GM18861 (cell line): Measurements from ENCODE around the gene VAMP4.
"Not testable (repeated sequence)": the region's sequence is repeated elsewhere in the genome, so short reads cannot be mapped to it uniquely, and the experiment has no call there.

Experiments used
- ATAC-seq: cut with Tn5 transposase; IDR thresholded peaks from one replicate; pipeline ENCODE4 v1.9.1; 2021; ENCODE audit not compliant: unreplicated experiment

Gene VAMP4

GRCh38 chr1:171753182-171753581 is 11.3 kb upstream of the VAMP4 start:
- ATAC-seq = no peak

GRCh38 chr1:171751221-171751620 is 9.4 kb upstream of the VAMP4 start:
- ATAC-seq = no peak

- ATAC-seq = no peak
Observed at GRCh38 chr1:171748651-171749050, 6.8 kb upstream of the VAMP4 start.

GRCh38 chr1:171744986-171745385 is 3.1 kb upstream of the VAMP4 start:
- no peak for ATAC-seq

- ATAC-seq = no peak
Observed at GRCh38 chr1:171743081-171743870, 1.4 kb upstream of the VAMP4 start.

- ATAC-seq = no peak
Observed at GRCh38 chr1:171742577-171742922, 685 bp upstream of the VAMP4 start.

- ATAC-seq = peak; percentile 31
Observed at GRCh38 chr1:171740987-171741871, 636 bp downstream of the VAMP4 start.

GRCh38 chr1:171740356-171740863 is 1.5 kb downstream of the VAMP4 start:
- no peak for ATAC-seq

- ATAC-seq = no peak
Observed at GRCh38 chr1:171739656-171740055, 2.2 kb downstream of the VAMP4 start.

GRCh38 chr1:171738911-171739310 is 3.0 kb downstream of the VAMP4 start:
- no peak for ATAC-seq

- no peak for ATAC-seq
Observed at GRCh38 chr1:171736196-171736595, 5.7 kb downstream of the VAMP4 start.

- ATAC-seq = no peak
Observed at GRCh38 chr1:171730052-171730451, 11.8 kb downstream of the VAMP4 start.

- no peak for ATAC-seq
Observed at GRCh38 chr1:171727778-171728177, 14.1 kb downstream of the VAMP4 start.

- ATAC-seq = not testable (repeated sequence)
Observed at GRCh38 chr1:171723180-171723579, 18.7 kb downstream of the VAMP4 start.

- ATAC-seq = no peak
Observed at GRCh38 chr1:171718848-171719247, 23.0 kb downstream of the VAMP4 start.

GRCh38 chr1:171718216-171718615 is 23.6 kb downstream of the VAMP4 start:
- ATAC-seq = no peak

- ATAC-seq = no peak
Observed at GRCh38 chr1:171717062-171717718, 24.7 kb downstream of the VAMP4 start.

GRCh38 chr1:171716616-171717015 is 25.2 kb downstream of the VAMP4 start:
- no peak for ATAC-seq

GRCh38 chr1:171715813-171716251 is 26.0 kb downstream of the VAMP4 start:
- no peak for ATAC-seq

- ATAC-seq = no peak
Observed at GRCh38 chr1:171712341-171712740, 29.5 kb downstream of the VAMP4 start.

GRCh38 chr1:171711643-171712042 is 30.2 kb downstream of the VAMP4 start:
- ATAC-seq = no peak
